Inflammatory macrophage treated with lipopolysaccharide for 1 hour (primary cell): Measurements from ENCODE around the gene TIMP4.

Source experiments
- DNase-seq, 2 donors: peaks; one replicate each; pipeline ENCODE4 v3.0.0-alpha.2; 2020 to 2022

The TIMP4 gene

DNA sequence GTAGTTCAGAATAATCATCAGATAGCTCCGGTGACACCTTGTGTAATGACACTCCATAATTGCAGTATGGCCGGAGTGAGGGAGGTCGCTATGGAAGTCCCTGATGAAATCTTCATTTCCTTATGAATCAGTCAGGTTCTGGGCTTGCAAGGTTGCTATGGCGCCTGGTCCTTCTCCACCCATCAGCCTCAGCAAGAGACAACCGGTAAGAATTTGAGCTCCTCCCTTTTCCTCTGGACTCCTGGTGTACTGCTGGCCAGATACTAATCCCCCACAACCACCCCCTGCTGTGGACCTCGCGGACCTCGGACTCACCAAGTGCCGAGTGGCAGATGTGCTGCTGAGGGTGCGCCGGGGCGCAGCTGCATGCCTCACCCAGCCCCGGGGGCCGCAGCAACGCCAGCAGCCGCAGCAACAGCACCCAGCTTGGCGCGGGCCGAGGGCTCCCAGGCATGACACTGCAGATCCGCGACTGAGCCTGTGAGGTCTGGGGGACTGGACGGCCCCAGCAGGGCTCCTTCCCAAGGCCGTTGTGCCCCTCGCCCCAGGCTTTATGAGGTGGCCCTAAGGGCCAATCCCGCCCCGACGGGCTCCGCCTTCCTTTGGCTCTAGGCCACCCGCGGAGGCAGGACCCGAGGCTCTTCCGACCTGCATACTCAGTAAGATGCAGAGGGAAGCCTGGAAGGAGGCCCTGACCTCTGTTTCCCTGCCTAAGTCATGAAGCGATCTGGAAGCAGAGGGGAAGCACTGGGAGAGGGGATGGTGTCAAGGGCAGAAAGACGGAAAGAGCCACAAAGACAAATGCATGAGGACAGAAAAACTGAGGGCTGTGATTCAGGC, at the start of gene TIMP4:
Gene TIMP4, minus strand, starts transcription at position 526 of the 840 bp plus-strand sequence. Its CDS starts 72 bp downstream, at position 454.
- peak; percentile 30 to 46 for DNase-seq

DNA sequence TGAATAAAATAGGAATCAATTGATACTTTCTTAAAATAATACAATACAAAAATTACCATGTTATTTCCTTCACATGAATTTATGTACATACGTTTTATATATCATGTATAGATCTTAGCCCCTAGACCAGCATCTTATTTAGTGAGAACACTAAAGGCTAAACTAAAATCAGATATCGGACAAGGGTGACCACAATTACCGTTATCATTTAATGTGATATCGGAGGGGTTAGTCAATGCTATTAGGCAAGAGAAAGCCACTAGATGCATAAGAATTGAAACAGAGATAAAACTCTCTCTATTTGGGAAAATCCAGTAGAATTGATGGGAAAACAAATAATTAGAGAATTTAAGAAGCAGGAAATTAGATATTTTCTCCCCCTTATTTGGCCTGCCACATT, 46.5 kb upstream of the TIMP4 start:
- no peak for DNase-seq

DNA sequence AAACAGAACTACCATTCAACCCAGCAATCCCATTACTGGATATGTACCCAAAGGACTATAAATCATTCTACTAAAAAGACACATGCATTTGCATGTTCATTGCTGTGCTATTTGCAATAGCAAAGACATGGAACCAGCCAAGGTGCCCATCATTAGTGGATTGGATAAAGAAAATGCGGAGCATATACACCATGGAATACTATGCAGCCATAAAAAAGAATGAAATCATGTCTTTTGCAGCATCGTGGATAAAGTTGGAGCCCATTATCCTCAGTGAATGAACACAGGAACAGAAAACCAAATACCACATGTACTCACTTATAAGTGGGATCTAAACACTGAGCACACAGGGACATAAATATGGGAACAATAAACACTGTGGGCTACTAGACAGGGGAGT, 43.1 kb upstream of the TIMP4 start:
- no peak for DNase-seq

- no peak for DNase-seq
Measured at GRCh38 chr3:12198301-12198700, 39.6 kb upstream of the TIMP4 start.

- no peak for DNase-seq
Measured at GRCh38 chr3:12197475-12197874, 38.8 kb upstream of the TIMP4 start.

DNA sequence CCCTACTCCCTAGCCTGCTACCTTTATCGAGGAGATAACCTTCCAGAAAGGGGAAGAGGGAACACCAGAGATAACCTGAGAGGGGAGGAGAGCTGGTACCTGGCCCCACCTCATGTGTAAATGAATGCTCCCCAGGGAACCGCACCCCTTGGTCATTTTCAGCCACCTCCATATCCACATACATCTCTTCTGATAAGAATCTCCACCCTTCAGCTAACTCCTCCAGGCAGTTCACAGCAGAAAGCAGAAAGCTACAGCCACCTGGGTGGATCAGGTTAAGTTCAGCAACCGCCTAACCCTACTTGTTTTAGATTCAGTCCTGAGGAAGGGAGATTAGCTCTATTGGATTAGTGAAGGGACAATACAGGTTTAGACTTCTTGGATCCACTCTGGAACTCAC, 38.0 kb upstream of the TIMP4 start:
- no peak for DNase-seq

GRCh38 chr3:12195231-12195630, 36.5 kb upstream of the TIMP4 start:
- no peak for DNase-seq

- DNase-seq = no peak
Measured at GRCh38 chr3:12194669-12195161, 36.0 kb upstream of the TIMP4 start.

- peak; percentile 93 to 96 for DNase-seq
Measured at GRCh38 chr3:12194209-12194608, 35.5 kb upstream of the TIMP4 start.

- peak; percentile 92 to 99 for DNase-seq
Measured at GRCh38 chr3:12193485-12194165, 34.9 kb upstream of the TIMP4 start.

DNA sequence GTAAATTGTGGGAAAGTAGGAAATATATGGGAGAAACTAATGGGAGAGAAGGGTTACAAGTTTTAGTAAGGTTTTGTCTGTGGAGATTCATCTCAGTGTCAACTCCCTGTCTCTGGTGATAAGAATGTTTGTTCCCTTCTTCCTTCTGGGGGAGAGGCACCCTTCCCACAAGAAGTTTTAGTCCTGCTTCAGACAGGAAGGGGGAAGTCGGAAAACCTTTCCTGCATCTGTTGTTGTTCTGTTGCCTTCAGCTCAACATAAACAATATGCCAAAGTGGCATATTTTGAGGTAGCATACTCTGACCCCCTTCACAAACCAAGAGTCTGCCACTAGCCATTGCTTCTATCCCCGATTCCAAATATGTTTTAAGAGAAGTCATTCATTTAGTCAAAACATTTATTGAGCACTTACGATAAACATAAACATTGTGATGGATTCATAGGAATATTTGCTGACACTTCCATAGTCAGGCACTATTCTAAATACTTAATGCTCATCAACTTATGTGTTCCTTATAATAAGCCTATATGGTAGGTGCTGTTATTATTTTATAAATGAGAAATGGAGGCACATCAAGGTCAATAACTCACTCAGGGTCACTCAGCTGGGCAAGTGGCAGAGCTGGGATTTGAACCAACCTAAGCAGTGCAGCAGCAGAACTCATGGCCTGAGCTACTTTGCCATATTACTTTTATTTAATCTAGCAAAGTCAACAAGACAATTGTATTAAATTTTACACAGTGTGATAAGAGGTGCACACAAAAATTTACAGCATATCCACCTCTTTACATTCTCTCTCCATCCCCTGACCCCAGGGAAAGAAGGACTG, 34.2 kb upstream of the TIMP4 start:
- DNase-seq = no peak

- no peak for DNase-seq
Measured at GRCh38 chr3:12192173-12192572, 33.5 kb upstream of the TIMP4 start.

GRCh38 chr3:12191559-12191958, 32.8 kb upstream of the TIMP4 start:
- no peak for DNase-seq

GRCh38 chr3:12190832-12191231, 32.1 kb upstream of the TIMP4 start:
- no peak for DNase-seq

DNA sequence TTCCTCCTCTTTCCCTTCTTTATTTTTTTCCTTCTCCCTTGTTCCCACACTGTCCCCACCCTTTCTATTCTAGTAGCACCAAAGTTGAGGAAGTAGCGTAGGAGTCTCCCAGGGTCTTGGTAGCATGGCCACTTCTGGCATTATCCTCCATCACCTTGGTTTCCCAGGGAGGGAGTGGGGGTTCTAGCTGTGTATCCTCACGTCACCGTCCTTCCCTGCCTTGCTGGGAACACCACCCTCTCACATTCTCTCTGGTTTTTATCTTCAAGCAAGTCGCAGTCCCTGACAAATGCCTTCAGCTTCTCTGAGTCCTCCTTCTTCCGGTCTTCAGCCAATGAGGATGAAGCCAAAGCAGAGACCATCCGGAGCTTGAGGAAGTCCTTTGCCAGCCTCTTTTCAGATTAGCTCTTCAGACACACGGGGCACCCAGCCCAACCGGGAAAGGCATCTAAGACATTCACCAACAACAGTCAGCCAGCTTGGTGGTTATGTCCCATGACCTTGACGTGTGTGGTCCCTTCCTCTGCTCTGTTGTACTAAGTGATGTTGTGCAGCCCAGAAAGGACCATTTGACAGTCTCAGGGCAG, 31.6 kb upstream of the TIMP4 start:
- DNase-seq = no peak

- DNase-seq = no peak
Measured at GRCh38 chr3:12188681-12189287, 30.1 kb upstream of the TIMP4 start.

DNA sequence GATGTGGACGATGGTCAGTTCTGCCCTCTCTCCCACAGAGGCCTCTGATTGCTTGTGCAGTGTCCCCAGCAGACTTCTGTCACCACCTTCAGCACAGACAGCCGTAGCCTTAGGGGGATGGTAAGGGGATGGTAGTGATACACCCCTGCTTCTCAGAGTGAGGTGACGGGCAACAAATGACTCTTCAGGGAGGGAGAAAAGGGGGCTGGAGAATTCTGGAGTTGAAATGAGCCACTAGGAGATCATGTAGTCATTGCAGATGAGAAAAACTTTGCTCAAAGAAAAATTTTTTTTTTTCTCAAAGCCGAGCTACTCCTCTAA, 29.6 kb upstream of the TIMP4 start:
- no peak for DNase-seq

DNA sequence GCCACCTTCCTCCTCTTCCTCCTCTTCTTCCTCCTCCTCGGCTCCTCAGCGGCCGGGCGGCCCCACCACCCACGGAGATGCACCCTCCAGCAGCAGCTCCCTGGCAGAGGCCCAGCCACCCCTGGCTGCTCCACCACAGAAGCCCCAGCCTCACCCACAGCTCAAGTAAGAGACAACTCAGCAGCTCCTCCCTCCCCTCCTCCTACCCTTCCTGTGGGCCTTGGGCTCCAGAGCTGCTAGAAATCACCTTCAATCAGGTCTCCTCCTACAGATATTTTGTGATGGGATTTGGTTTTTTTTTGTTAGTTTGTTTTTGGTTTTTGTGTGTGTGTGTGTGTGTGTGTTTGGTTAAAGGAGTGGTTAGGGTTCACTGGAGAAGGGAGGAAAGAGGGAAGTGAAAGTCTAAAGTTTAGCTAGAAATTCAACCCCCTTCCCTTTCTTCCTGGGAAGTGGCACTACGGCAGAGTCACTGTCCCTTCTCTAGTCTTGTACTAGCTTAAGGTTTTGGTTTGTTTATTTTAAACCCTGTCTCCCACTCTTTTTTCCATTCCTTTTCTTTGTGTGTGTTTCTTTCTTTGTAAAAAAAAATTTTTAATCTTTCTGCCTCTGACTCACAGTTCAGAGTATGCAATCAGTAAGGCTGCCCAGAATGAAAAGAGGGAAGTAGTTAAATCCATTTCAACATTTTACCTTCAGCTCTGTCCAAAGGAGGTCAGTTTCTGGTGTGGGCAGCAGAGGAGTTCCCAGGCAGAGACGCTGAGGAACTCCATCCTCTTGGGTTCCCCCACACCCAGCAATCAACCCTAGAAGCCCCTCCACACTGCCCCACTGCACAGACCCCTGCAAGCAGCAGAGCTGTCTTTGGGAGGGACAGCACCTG, 29.0 kb upstream of the TIMP4 start:
- peak; percentile 80 to 90 for DNase-seq

- DNase-seq = no peak
Measured at GRCh38 chr3:12186515-12187286, 28.0 kb upstream of the TIMP4 start.

GRCh38 chr3:12186046-12186445, 27.3 kb upstream of the TIMP4 start:
- DNase-seq = no peak
